Effector memory CD8-positive, alpha-beta T cell (primary cell): ENCODE data around the gene LY6G5B.
A peak's percentile ranks its signal among the peaks of the same experiment; 100 is the strongest.
"Not testable (repeated sequence)": the region's sequence is repeated elsewhere in the genome, so short reads cannot be mapped to it uniquely, and the experiment has no call there.

Source experiments
- ATAC-seq: fragments of 150-1000 bp; cut with Tn5 transposase; replicated peaks from 2 replicates; pipeline ENCODE4 v1.10.0; 2021; ENCODE audit warnings: mild to moderate bottlenecking, moderate library complexity
- DNase-seq, 3 experiments: peaks; one replicate each; pipeline ENCODE4 v3.0.0; 2021
- H3K27ac Mint-ChIP-seq, 2 donors: one replicate each; pipeline ENCODE4 v1.8.0; 2022; ENCODE audit warnings: mild to moderate bottlenecking in 2 of 2, mixed read lengths in 2 of 2, moderate library complexity in 2 of 2
- H3K27me3 Mint-ChIP-seq, 2 donors: one replicate each; pipeline ENCODE4 v1.8.0; 2022; ENCODE audit warnings: mixed read lengths in 2 of 2
- H3K36me3 Mint-ChIP-seq: one replicate; pipeline ENCODE4 v1.8.0; 2022; ENCODE audit warnings: mild to moderate bottlenecking, moderate library complexity, mixed read lengths; ENCODE audit not compliant: insufficient read depth
- H3K4me1 Mint-ChIP-seq, 2 donors: one replicate each; pipeline ENCODE4 v1.8.0; 2022; ENCODE audit warnings: low read depth in 2 of 2, mixed read lengths in 2 of 2
- H3K4me3 Mint-ChIP-seq, 2 donors: one replicate each; pipeline ENCODE4 v1.8.0; 2022; ENCODE audit warnings: mild to moderate bottlenecking in 2 of 2, mixed read lengths in 2 of 2, moderate library complexity in 2 of 2
- H3K9me3 Mint-ChIP-seq, 2 donors: one replicate each; pipeline ENCODE4 v1.8.0; 2022; ENCODE audit warnings: mixed read lengths in 2 of 2

Gene LY6G5B

GRCh38 chr6:31693535-31693934, 23.8 kb downstream of the LY6G5B start:
- no peak overlapping the region for H3K4me3 Mint-ChIP-seq
- peaks cover 66% of the 10 kb centered on the region for H3K36me3 Mint-ChIP-seq
- ATAC-seq (no peak), DNase-seq (no peak)
- peaks cover 7% of the 10 kb centered on the region in 2 donors for H3K4me1 Mint-ChIP-seq
- H3K27me3 Mint-ChIP-seq = no peaks in the 10 kb centered on the region
- H3K27ac Mint-ChIP-seq = peak overlapping the region; percentile 80 to 88
- H3K9me3 Mint-ChIP-seq = no peaks in the 10 kb centered on the region

DNA sequence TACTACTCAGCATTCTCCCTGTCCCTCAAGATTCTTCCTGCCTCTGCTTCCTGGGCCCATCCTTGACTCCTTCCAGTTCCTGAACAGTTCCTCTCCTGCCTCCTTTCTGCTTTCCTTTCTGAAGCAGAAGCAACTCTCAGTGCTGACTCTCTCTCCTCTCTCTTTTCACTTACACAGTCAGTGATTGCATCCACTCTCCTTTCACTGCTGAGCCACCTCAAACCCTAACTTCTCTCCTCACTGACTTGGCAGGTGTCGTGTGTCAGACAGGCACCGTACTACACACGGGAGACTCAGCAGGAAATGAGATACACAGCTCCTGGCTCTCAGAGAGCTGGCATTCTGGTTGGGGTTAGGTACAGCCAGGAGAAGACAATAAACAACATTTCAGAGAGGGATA, 27.8 kb downstream of the LY6G5B start:
- ATAC-seq = no peak
- Mint-ChIP-seq H3K27ac (peak overlapping the region; percentile 18 to 59), H3K9me3 (no peaks in the 10 kb centered on the region), H3K27me3 (no peaks in the 10 kb centered on the region), H3K4me3 (no peak overlapping the region), H3K4me1 (peaks cover 20 to 25% of the 10 kb centered on the region in 2 donors), H3K36me3 (peaks cover 70% of the 10 kb centered on the region)
- DNase-seq = no peak

- DNase-seq = no peak
- no peaks in the 10 kb centered on the region for H3K27me3 Mint-ChIP-seq
- H3K9me3 Mint-ChIP-seq = no peaks in the 10 kb centered on the region
- peak overlapping the region; percentile 95 to 99 for H3K4me3 Mint-ChIP-seq
- ATAC-seq = no peak
- H3K27ac Mint-ChIP-seq = peak overlapping the region; percentile 47 to 67
- H3K4me1 Mint-ChIP-seq = peaks cover 23 to 30% of the 10 kb centered on the region in 2 donors
- peaks cover 43% of the 10 kb centered on the region for H3K36me3 Mint-ChIP-seq
These were observed 31.1 kb downstream of the LY6G5B start for GRCh38 chr6:31700740-31701401.

DNA sequence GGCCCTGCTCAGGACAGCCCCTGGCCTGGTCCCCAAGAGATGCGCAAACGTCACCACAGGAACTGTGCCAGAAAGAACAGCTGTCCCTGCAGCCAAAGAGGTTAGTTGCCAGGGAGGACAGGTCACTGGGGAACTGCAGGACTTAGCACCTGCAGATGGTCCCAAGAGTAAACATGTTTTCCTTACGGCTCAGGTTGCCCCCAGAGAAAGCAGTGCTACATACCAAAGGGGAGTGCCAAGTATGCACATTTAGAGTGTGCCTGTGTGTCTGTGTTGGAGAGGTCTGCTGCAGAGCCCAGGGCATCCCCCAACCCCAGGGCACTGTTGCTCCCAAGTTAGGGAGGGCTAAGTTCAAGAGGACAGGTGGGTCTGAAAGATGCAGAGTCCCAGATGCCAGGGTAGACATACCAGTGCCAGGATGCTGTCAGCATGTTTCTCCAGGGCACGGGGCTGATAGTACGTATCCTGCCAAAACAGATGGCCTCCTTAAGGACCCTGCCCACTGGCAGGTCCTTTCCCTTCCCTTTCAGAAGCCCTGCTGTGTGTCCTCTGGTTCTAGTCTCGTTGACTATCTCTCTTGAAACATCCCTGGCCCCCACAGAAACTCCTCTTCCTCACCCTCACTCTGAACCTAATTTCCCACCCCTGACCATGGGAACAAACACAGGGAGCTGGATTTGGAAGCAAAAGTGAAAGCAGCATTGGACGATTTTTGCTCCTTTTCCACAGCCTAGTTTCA, 32.1 kb downstream of the LY6G5B start:
- no peaks in the 10 kb centered on the region for H3K27me3 Mint-ChIP-seq
- ATAC-seq (no peak), DNase-seq (no peak)
- H3K36me3 Mint-ChIP-seq = peaks cover 33% of the 10 kb centered on the region
- peaks cover 23 to 30% of the 10 kb centered on the region in 2 donors for H3K4me1 Mint-ChIP-seq
- H3K4me3 Mint-ChIP-seq = peak overlapping the region; percentile 95 to 99
- H3K27ac Mint-ChIP-seq = peak overlapping the region; percentile 94 to 97
- no peaks in the 10 kb centered on the region for H3K9me3 Mint-ChIP-seq

GRCh38 chr6:31702405-31702818, 32.6 kb downstream of the LY6G5B start:
- peaks cover 33% of the 10 kb centered on the region for H3K36me3 Mint-ChIP-seq
- H3K9me3 Mint-ChIP-seq = no peaks in the 10 kb centered on the region
- peak overlapping the region; percentile 94 to 97 for H3K27ac Mint-ChIP-seq
- H3K4me3 Mint-ChIP-seq = peak overlapping the region; percentile 95 to 99
- H3K4me1 Mint-ChIP-seq = peaks cover 23 to 28% of the 10 kb centered on the region in 2 donors
- ATAC-seq (no peak), DNase-seq (no peak)
- no peaks in the 10 kb centered on the region for H3K27me3 Mint-ChIP-seq

- H3K27ac Mint-ChIP-seq = peak within 1 kb of the TSS; percentile 94 to 97
- DNase-seq (peak; percentile 94 to 95 (median 95)), ATAC-seq (peak; percentile 93)
- no peaks in the 10 kb centered on the region for H3K9me3 Mint-ChIP-seq
- peaks cover 26% of the 10 kb centered on the region for H3K36me3 Mint-ChIP-seq
- H3K27me3 Mint-ChIP-seq = no peaks in the 10 kb centered on the region
- peak within 1 kb of the TSS; percentile 95 to 99 for H3K4me3 Mint-ChIP-seq
- peaks cover 18 to 23% of the 10 kb centered on the region in 2 donors for H3K4me1 Mint-ChIP-seq
These were observed 33.3 kb downstream of the LY6G5B start, which contains the start of gene ABHD16A for GRCh38 chr6:31702819-31703716. TSS of gene ABHD16A (minus strand) at chr6:31703324. CDS start at chr6:31703281, 43 bp downstream.

GRCh38 chr6:31705931-31706330, 36.2 kb downstream of the LY6G5B start:
- Mint-ChIP-seq H3K27ac (no peak overlapping the region), H3K9me3 (no peaks in the 10 kb centered on the region), H3K4me3 (no peak overlapping the region), H3K4me1 (peaks cover 23 to 25% of the 10 kb centered on the region in 2 donors), H3K36me3 (peaks cover 10% of the 10 kb centered on the region), H3K27me3 (no peaks in the 10 kb centered on the region)
- DNase-seq (no peak), ATAC-seq (no peak)

GRCh38 chr6:31706599-31706998, 36.8 kb downstream of the LY6G5B start, which contains the start of gene LY6G6F:
TSS of gene LY6G6F (plus strand) at chr6:31706866. CDS start at chr6:31706907, 41 bp downstream.
- H3K27me3 Mint-ChIP-seq = no peaks in the 10 kb centered on the region
- H3K4me3 Mint-ChIP-seq = no peak within 1 kb of the TSS
- no peaks in the 10 kb centered on the region for H3K9me3 Mint-ChIP-seq
- H3K27ac Mint-ChIP-seq = no peak within 1 kb of the TSS
- peaks cover 20 to 24% of the 10 kb centered on the region in 2 donors for H3K4me1 Mint-ChIP-seq
- DNase-seq (no peak), ATAC-seq (no peak)
- peaks cover 7% of the 10 kb centered on the region for H3K36me3 Mint-ChIP-seq

- H3K9me3 Mint-ChIP-seq = no peaks in the 10 kb centered on the region
These were observed 37.9 kb downstream of the LY6G5B start for GRCh38 chr6:31707701-31708100.

DNA sequence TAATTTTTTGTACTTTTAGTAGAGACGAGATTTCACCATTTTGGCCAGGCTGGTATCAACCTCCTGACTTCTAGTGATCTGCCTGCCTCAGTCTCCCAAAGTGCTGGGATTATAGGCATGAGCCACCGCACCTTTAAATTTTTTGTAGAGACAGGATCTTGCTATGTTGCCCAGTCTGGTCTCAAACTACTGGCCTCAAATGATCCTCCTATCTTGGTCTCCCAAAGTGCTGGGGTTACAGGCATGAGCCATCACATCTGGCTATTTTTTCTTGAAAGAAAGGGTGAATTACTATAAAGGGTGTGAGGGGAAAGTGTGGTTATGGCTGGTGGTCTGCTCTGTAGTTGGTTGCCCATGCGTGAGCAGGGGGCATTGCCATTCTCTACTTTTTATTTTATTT, 38.4 kb downstream of the LY6G5B start:
- Mint-ChIP-seq H3K27ac (no peak overlapping the region), H3K27me3 (peaks cover 0 to 7% of the 10 kb centered on the region in 2 donors), H3K4me3 (no peak overlapping the region), H3K36me3 (no peaks in the 10 kb centered on the region), H3K9me3 (no peaks in the 10 kb centered on the region), H3K4me1 (peaks cover 14 to 17% of the 10 kb centered on the region in 2 donors)
- ATAC-seq = no peak
- no peak for DNase-seq

More at GRCh38 chr6:31707701-31708100, 37.9 kb downstream of the LY6G5B start:
- H3K27ac Mint-ChIP-seq = no peak overlapping the region
- peaks cover 0 to 6% of the 10 kb centered on the region in 2 donors for H3K27me3 Mint-ChIP-seq
- no peak overlapping the region for H3K4me3 Mint-ChIP-seq
- DNase-seq = no peak
- ATAC-seq = no peak
- peaks cover 15 to 18% of the 10 kb centered on the region in 2 donors for H3K4me1 Mint-ChIP-seq
- no peaks in the 10 kb centered on the region for H3K36me3 Mint-ChIP-seq

- not testable (repeated sequence) for DNase-seq, H3K4me3 Mint-ChIP-seq, H3K36me3 Mint-ChIP-seq, H3K9me3 Mint-ChIP-seq, ATAC-seq, H3K27me3 Mint-ChIP-seq, H3K27ac Mint-ChIP-seq
- H3K4me1 Mint-ChIP-seq = peaks cover 13 to 14% of the 10 kb centered on the region in 2 donors
These were observed 39.4 kb downstream of the LY6G5B start for GRCh38 chr6:31709157-31709556.

- H3K36me3 Mint-ChIP-seq = no peaks in the 10 kb centered on the region
- H3K27ac Mint-ChIP-seq = peak overlapping the region; percentile 11 to 52
- H3K9me3 Mint-ChIP-seq = no peaks in the 10 kb centered on the region
- peaks cover 13 to 14% of the 10 kb centered on the region in 2 donors for H3K4me1 Mint-ChIP-seq
- DNase-seq (no peak), ATAC-seq (no peak)
- peaks cover 0 to 7% of the 10 kb centered on the region in 2 donors for H3K27me3 Mint-ChIP-seq
- H3K4me3 Mint-ChIP-seq = peak overlapping the region in 1 of 2 donors; percentile 9
These were observed 40.9 kb downstream of the LY6G5B start for GRCh38 chr6:31710523-31711219.
